Progenitor cell of endocrine pancreas (in vitro differentiated cells): ENCODE measurements around the gene ANTXRL. TPM values are rescaled to one million over a fixed set of nuclear protein-coding genes. Genes with fewer than 3 reads are reported as not detected.
"Not testable (repeated sequence)": the region's sequence is repeated elsewhere in the genome, so short reads cannot be mapped to it uniquely, and the experiment has no call there.

ENCODE experiments used
- DNase-seq: peaks from one replicate; pipeline ENCODE4 v3.0.0; 2021; ENCODE audit warnings: low spot score; ENCODE audit not compliant: unreplicated experiment
- H3K27ac Mint-ChIP-seq: 2 replicates; pipeline ENCODE4 v1.8.0; 2021; ENCODE audit warnings: mild to moderate bottlenecking, moderate library complexity, mixed read lengths
- H3K27me3 Mint-ChIP-seq: 2 replicates; pipeline ENCODE4 v1.8.0; 2021; ENCODE audit warnings: mixed read lengths
- H3K36me3 Mint-ChIP-seq: 2 replicates; pipeline ENCODE4 v1.8.0; 2022; ENCODE audit warnings: mixed read lengths; ENCODE audit not compliant: insufficient read depth
- H3K4me1 Mint-ChIP-seq: 2 replicates; pipeline ENCODE4 v1.8.0; 2021; ENCODE audit warnings: low read depth, mixed read lengths
- H3K4me3 Mint-ChIP-seq: 2 replicates; pipeline ENCODE4 v1.8.0; 2021; ENCODE audit warnings: low read depth, mild to moderate bottlenecking, moderate library complexity, mixed read lengths
- H3K9me3 Mint-ChIP-seq: 2 replicates; pipeline ENCODE4 v1.8.0; 2021; ENCODE audit warnings: low read depth, mixed read lengths
- CTCF ChIP-seq: fragments of 200-600 bp; sonication (generic); IDR thresholded peaks from one replicate; pipeline ENCODE4 v1.5.0; 2021; ENCODE audit warnings: antibody characterized with exemption, mild to moderate bottlenecking; ENCODE audit not compliant: unreplicated experiment
- total RNA-seq: library from RNA; stranded (reverse); gene quantifications from 2 replicates; pipeline ENCODE4 v1.2.1, GENCODE V29; 2021

The ANTXRL gene
- total RNA-seq, 1 donor from 2014 or later = not detected

- H3K27me3 Mint-ChIP-seq = peaks cover 29% of the 10 kb centered on the region
- TF ChIP-seq CTCF = no peak
- DNase-seq = no peak
- no peaks in the 10 kb centered on the region for H3K9me3 Mint-ChIP-seq
- H3K4me1 Mint-ChIP-seq = no peaks in the 10 kb centered on the region
- H3K27ac Mint-ChIP-seq = no peak overlapping the region
- no peaks in the 10 kb centered on the region for H3K36me3 Mint-ChIP-seq
- H3K4me3 Mint-ChIP-seq = no peak overlapping the region
Observed at GRCh38 chr10:46272863-46273415, 13.9 kb upstream of the ANTXRL start.

DNA sequence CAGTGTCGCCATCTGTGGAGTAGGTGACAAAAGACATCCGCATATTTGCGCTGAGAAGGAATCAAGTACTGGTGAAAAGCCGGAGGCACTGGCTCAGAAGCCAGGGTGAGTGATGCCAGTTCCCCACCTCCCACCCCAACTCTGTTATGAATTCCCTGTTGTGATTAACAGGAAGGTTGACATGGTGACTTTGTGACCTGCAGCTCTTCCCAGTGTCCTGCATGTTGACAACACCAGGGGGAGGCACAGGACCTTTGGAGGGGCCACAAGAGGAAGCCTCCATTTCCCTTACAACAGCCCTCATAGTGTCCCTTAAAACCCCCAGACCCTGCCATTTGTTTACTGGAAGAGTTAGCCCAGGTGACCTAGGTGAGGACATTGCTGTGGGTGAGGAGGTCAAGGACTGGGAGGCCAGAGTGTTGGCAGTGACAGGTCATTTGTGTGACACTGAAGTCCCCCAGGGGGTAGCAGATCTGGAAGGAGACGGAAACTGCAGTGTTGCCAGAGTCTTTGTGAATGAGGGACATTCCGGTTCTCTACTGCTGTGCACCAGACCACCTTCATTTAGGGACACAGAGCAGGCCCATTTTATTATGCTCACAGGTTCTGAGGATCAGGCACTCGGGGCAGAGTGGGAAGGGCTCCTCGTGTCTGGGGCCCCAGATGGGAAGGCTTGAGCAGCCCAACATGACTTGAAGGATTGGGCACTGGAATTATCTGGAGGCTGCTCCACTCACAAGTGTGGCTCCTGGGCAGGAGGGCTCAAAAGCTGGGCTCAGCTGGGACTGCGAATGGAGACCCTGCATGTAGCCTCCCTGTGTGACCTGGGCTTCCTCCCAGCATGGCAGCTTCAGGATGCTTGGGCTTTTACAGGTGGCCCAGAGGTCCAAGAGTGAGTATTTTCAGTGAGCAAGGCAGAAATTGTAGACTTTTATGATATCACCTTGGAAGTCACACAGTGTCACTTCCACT is 13.0 kb upstream of the ANTXRL start:
- peak; percentile 13 for TF ChIP-seq CTCF
- peak; percentile 4 for DNase-seq
- H3K27ac Mint-ChIP-seq = no peak overlapping the region
- H3K36me3 Mint-ChIP-seq = no peaks in the 10 kb centered on the region
- H3K9me3 Mint-ChIP-seq = no peaks in the 10 kb centered on the region
- peaks cover 30% of the 10 kb centered on the region for H3K27me3 Mint-ChIP-seq
- H3K4me3 Mint-ChIP-seq = no peak overlapping the region
- no peaks in the 10 kb centered on the region for H3K4me1 Mint-ChIP-seq

DNA sequence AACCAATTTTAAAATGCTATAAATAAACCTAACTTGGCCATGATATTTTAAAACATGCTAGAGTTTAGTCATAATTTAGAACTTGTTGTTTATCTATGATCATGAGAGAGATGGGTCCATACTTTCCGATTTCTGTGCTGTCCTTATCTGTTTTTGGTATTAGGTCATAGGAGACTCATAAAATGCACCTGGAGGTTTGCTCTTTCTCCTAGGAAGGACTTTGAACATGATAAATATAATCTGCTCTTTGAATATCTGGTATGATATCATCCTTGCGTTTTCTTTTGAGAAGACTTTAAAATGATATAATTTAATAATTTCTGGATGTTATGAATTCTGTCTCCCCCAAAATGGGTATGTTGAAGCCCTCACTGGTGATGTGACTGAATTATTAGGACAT is 9.0 kb upstream of the ANTXRL start:
- TF ChIP-seq CTCF = no peak
- DNase-seq = no peak
- Mint-ChIP-seq H3K4me3 (no peak overlapping the region), H3K36me3 (no peaks in the 10 kb centered on the region), H3K27ac (no peak overlapping the region), H3K27me3 (peaks cover 58% of the 10 kb centered on the region), H3K9me3 (no peaks in the 10 kb centered on the region), H3K4me1 (peaks cover 3% of the 10 kb centered on the region)

- not testable (repeated sequence) for DNase-seq, H3K9me3 Mint-ChIP-seq, H3K36me3 Mint-ChIP-seq, H3K4me1 Mint-ChIP-seq, H3K27ac Mint-ChIP-seq
- H3K27me3 Mint-ChIP-seq = peaks cover 66% of the 10 kb centered on the region
- peak overlapping the region; percentile 59 for H3K4me3 Mint-ChIP-seq
Observed at GRCh38 chr10:46282421-46282831, 4.4 kb upstream of the ANTXRL start.

- H3K9me3 Mint-ChIP-seq = no peaks in the 10 kb centered on the region
- TF ChIP-seq CTCF = no peak
Observed at GRCh38 chr10:46282842-46283574, 3.8 kb upstream of the ANTXRL start.

More at GRCh38 chr10:46282842-46283574, 3.8 kb upstream of the ANTXRL start:
- Mint-ChIP-seq H3K27ac (no peak overlapping the region), H3K36me3 (no peaks in the 10 kb centered on the region), H3K4me3 (no peak overlapping the region), H3K27me3 (peaks cover 67% of the 10 kb centered on the region), H3K4me1 (peaks cover 8% of the 10 kb centered on the region)
- DNase-seq = peak; percentile 41
